H1 (cell line): ENCODE results near the gene RAD51B. TPM values are rescaled to one million over a fixed set of nuclear protein-coding genes. Genes with fewer than 3 reads are reported as not detected.

Experiments
- ASH2L ChIP-seq: fragments of 200-600, 300-600 bp; sonication (generic); IDR thresholded peaks from one replicate; pipeline ENCODE4 v1.7.1; 2017; ENCODE audit warnings: low read length
- JUN ChIP-seq: IDR thresholded peaks from 2 replicates; pipeline ENCODE4 v1.6.1; 2011; ENCODE audit warnings: low read depth, mild to moderate bottlenecking, improper control_type of control experiment, low read length
- MAFK ChIP-seq: IDR thresholded peaks from 2 replicates; pipeline ENCODE4 v1.6.1; 2012; ENCODE audit warnings: low read depth, mild to moderate bottlenecking, improper control_type of control experiment, low read length
- RFX5 ChIP-seq: IDR thresholded peaks from 2 replicates; pipeline ENCODE4 v1.6.1; 2011; ENCODE audit warnings: low read depth, low read length, improper control_type of control experiment, borderline replicate concordance
- SP2 ChIP-seq: IDR thresholded peaks from 2 replicates; pipeline ENCODE4 v1.6.1; 2012; ENCODE audit warnings: mild to moderate bottlenecking, low read length, inconsistent platforms
- polyA plus RNA-seq, 7 experiments: library from polyadenylated mRNA; depleted of rRNA in 3 of 7; stranded (reverse) in 5 of 7; unstranded in 2 of 7; fragments of >200 nt in 5 of 7; fragments of 200-250 nt in 2 of 7; gene quantifications; 1 replicate in 5 of 7; 2 replicates in 1 of 7; 4 replicates in 1 of 7; pipeline versions ENCODE4 v1.2.1 to v1.2.3, GENCODE V29; 2011 to 2013; ENCODE audit warnings: missing spikeins in 2 of 7, mixed read lengths in 2 of 7
- total RNA-seq: library from RNA; stranded (reverse); fragmentation: NEBNext Ultra II Directional; extraction: Animal tissue kit (Norgen Biotek cat#: 25700); gene quantifications from 2 replicates; pipeline ENCODE4 v1.2.1, GENCODE V29; 2021

Gene RAD51B
- total and polyA plus RNA-seq, 2 of the 8 experiments (the other 6 are each of a cell fraction or from before 2014, with no cell fraction given): 3.9 to 14.9 TPM

DNA sequence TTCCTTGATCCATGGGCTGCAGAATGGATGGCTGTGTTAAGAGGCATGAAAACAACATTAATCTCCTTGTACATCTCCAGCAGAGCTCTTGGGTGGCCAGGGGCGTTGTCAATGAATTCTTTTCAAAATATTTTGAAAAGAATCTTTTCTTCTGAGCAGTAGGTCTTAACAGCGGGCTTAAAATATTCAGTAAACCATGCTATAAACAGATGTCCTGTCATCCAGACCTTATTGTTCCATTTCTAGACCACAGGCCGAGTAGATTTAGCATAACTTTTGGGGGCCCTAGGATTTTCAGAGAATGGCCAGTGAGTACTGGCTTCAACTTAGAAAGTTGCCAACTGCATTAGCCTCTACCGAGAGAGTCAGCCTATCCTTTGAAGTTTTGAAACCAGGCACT lies 130.2 kb downstream of the RAD51B start (continued):
- TF ChIP-seq SP2 (no peak), ASH2L (no peak), RFX5 (no peak), MAFK (no peak), JUN (no peak)
